ENCODE results near the gene GALNT6. TPM values are rescaled to one million over a fixed set of nuclear protein-coding genes. Genes with fewer than 3 reads are reported as not detected.

Gene GALNT6
- polyA plus RNA-seq, 2 of the 4 experiments (the other 2 are of a cell fraction), result 3.6 to 4.3 TPM

- no peak overlapping the region for H3K4me3 ChIP-seq
- no peak for TF ChIP-seq RCOR1 (IDR thresholded peaks at IDR 0.05; ENCODE audit: low read depth, low read length)
- TF ChIP-seq FOSL2 (IDR thresholded peaks at IDR 0.05), result peak; percentile 62
- peak; percentile 89 for TF ChIP-seq FOSL2 (CRISPR knock-in tag; IDR thresholded peaks at IDR 0.05)
- no peak; a peak in 1 of 4 replicates for TF ChIP-seq CEBPB (IDR thresholded peaks at IDR 0.05)
- no peak for TF ChIP-seq HMGXB4 (CRISPR knock-in tag; IDR thresholded peaks at IDR 0.05; ENCODE audit: borderline replicate concordance)
- TF ChIP-seq REST (IDR thresholded peaks at IDR 0.05), result no peak
- no peak for TF ChIP-seq ZFP36 (IDR thresholded peaks at IDR 0.05; ENCODE audit: borderline replicate concordance, partially characterized antibody)
- TF ChIP-seq PHF8 (IDR thresholded peaks at IDR 0.05; ENCODE audit: borderline replicate concordance, low read depth), result no peak
- no peak for TF ChIP-seq EHF (CRISPR knock-in tag; IDR thresholded peaks at IDR 0.05)
- TF ChIP-seq ELK1 (IDR thresholded peaks at IDR 0.05; ENCODE audit: low read depth, low read length), result no peak
- TF ChIP-seq EP300 (IDR thresholded peaks at IDR 0.05), result no peak
- no peak for TF ChIP-seq ZC3H11A (IDR thresholded peaks at IDR 0.05)
- TF ChIP-seq ESRRA (IDR thresholded peaks at IDR 0.05; ENCODE audit: borderline replicate concordance, low read length), result no peak
- TF ChIP-seq NFE2L2 (conservative IDR thresholded peaks at IDR 0.05; ENCODE audit: low read length), result no peak
- no peak for TF ChIP-seq MAZ (IDR thresholded peaks at IDR 0.05; ENCODE audit: borderline replicate concordance, low read depth, low read length)
- TF ChIP-seq FOXS1 (CRISPR knock-in tag; IDR thresholded peaks at IDR 0.05), result no peak
- no peak for TF ChIP-seq SMC3 (IDR thresholded peaks at IDR 0.05)
- TF ChIP-seq HES2 (IDR thresholded peaks at IDR 0.05), result no peak
- TF ChIP-seq CHD2 (IDR thresholded peaks at IDR 0.05; ENCODE audit: low read length, partially characterized antibody), result no peak
- peak; percentile 71; the same call in 1 of the 2 replicates for TF ChIP-seq E2F6 (IDR thresholded peaks at IDR 0.05; ENCODE audit: borderline replicate concordance, low read depth)
- peak; percentile 44 for TF ChIP-seq MAFK (IDR thresholded peaks at IDR 0.05; ENCODE audit: partially characterized antibody)
- no peak for TF ChIP-seq RNF2 (IDR thresholded peaks at IDR 0.05; ENCODE audit: borderline replicate concordance, low read depth)
- TF ChIP-seq BHLHE40 (IDR thresholded peaks at IDR 0.05; ENCODE audit: low read depth, low read length), result no peak
- TF ChIP-seq TP53 (CRISPR knock-in tag; IDR thresholded peaks at IDR 0.05), result no peak
- no peak for TF ChIP-seq ZSCAN20 (CRISPR knock-in tag; IDR thresholded peaks at IDR 0.05)
- peak in 1 of 2 experiments; percentile 51; a peak in 1 of 5 replicates for TF ChIP-seq JUN (IDR thresholded peaks at IDR 0.05)
- no peak for TF ChIP-seq NPAS2 (CRISPR knock-in tag; IDR thresholded peaks at IDR 0.05; ENCODE audit: borderline replicate concordance)
- no peak for TF ChIP-seq RFX5 (IDR thresholded peaks at IDR 0.05)
- no peak for TF ChIP-seq CBX2 (IDR thresholded peaks at IDR 0.05; ENCODE audit: borderline replicate concordance, low read depth)
- TF ChIP-seq HEYL (CRISPR knock-in tag; IDR thresholded peaks at IDR 0.05), result no peak
- no peak for TF ChIP-seq PBX3 (IDR thresholded peaks at IDR 0.05)
- no peak for TF ChIP-seq SREBF2 (IDR thresholded peaks at IDR 0.05)
Measured at GRCh38 chr12:51371295-51371953, 19.8 kb downstream of the GALNT6 start.

More at GRCh38 chr12:51371295-51371953, 19.8 kb downstream of the GALNT6 start:
- ATAC-seq, result peak; percentile 98 to 99
- WGBS (ENCODE audit: missing lambda C conversion rate), result 7% methylated on average over 8 of the region's 8 CpGs
- peak; percentile 90 to 97 for DNase-seq (ENCODE audit: low read depth in 1 of 2, low spot score in 1 of 2)
- Histone ChIP-seq H3K4me2 (peak overlapping the region; percentile 61), H3K27ac (peak overlapping the region; percentile 83 to 94), H3K9me3 (no peaks in the 10 kb centered on the region), H3K4me1 (peaks cover 20% of the 10 kb centered on the region)
- POLR2A ChIA-PET, result interaction anchor here (0.6 to 1.5 kb wide), 7 partner anchors 9 to 608 kb away, joined by 3 to 8 read pairs (median 6); partner anchors contain the start of genes ATF1, CSRNP2, GALNT6 and SMAGP
- FAIRE-seq, result peak; percentile 59
- CTCF ChIA-PET, result interaction anchor here (0.6 to 3.5 kb wide), 15 partner anchors 10 to 654 kb away, joined by 3 to 15 read pairs (median 4); partner anchors contain the start of gene GALNT6
